SKM-1 treated with dmso at 0.1 percent for 144 hours (cell line): ENCODE data around the gene CYSLTR2.

Source experiments
- DNase-seq: peaks from one replicate; lab custom pipeline; 2025; ENCODE audit not compliant: unreplicated experiment; lab: John Stamatoyannopoulos, UW

CYSLTR2 gene, protein sequence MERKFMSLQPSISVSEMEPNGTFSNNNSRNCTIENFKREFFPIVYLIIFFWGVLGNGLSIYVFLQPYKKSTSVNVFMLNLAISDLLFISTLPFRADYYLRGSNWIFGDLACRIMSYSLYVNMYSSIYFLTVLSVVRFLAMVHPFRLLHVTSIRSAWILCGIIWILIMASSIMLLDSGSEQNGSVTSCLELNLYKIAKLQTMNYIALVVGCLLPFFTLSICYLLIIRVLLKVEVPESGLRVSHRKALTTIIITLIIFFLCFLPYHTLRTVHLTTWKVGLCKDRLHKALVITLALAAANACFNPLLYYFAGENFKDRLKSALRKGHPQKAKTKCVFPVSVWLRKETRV

DNA sequence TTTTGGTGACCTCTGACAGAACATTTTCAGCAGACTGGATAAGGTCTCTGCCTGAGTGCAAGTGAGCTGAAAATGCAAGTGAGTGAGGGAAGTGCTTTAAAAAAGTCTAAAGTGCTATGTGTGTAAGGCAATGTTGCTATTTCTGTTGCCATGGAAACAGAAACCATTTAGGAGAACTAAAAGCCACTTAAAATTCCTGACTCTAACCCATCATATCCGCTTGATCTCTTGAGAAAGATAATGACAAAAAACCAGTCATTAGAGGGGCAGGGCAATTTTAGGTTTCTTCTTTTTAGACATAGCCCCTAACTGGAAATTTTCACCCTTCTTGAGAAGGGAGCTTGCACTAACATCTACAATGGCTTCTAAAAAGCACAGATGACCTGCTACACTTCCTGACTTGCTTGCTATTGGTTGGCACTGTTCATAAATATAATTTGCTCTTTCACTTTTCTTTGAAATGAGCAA is at the start of gene CYSLTR2:
Gene CYSLTR2, plus strand, starts transcription at position 458 of the 468 bp plus-strand sequence. CDS start 52,889 bp downstream, outside the sequence.
- DNase-seq: peak; percentile 88

DNA sequence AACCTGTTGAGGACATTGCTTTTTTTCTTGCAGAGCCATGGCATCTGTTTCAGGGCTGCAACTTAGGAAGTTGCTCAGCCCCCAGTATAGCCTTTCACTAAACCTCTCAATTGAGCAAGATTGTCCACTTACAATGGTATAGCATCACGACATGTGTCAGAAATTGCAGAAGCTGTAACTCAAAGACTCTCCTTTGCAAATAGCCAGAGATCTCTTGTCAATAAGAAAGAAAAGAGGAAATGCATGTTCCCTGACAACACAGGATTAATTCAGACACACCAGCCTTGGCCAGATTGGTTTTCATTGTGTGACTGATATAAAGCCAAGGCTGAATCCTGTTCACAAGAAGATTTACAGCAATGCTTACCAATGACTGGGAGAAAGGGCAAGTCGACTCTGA is 38.7 kb upstream of the CYSLTR2 start:
- peak; percentile 90 for DNase-seq

DNA sequence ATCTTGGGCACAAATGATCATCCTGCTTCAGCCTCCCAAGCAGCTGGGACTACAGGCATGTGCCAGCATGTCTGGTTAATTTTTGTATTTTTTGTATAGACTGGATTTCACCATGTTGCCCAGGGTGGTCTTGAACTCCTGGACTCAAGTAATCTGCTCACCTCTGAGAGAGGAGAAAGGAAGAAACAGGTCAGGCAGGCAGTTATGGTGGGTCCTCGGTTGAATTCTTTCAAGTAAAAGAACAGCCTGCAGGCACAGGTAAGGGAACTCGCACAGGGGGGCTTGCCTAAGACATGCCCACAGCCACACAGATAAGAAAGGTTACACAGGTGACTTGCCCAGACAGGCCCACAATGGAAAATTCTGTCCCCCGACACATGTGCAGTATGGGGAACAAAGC is 34.8 kb upstream of the CYSLTR2 start:
- DNase-seq: no peak

DNA sequence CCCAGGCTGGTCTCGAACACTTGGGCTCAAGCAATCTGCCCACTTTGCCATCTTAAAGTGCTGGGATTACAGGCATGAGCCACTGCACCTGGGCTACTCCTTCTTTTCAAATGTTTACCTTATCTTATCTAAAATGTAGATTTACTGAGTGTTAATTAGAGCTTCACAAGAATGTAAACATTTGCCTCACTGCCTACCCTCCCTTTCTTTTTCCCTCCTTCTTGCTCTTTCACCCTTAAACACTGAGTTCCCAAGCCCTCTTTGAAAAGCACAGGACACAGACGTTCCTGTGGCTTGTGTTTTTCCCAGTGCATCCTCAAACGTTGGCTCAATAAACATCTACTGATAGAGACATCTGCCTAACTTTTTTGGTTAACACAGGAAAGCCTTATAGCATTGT is 32.7 kb upstream of the CYSLTR2 start:
- DNase-seq: no peak

DNA sequence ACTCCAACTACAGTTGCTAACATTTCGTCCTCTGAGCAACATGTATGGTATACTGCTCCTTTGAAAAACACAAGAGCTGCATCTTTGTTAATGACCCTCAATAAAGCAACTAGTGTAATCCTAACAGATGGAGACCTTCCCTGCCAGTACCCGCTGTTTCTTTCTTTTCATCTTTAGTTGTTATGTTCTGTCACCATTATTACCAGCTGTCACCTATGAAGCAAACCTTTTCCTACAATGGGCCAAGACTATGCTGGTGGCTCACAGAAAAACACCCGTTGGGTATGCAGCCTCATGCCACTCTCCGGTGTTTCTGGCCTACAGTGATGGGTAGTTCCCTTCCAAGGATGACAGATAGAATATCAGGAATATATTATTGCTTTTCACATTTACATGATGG is 29.7 kb upstream of the CYSLTR2 start:
- DNase-seq: no peak

DNA sequence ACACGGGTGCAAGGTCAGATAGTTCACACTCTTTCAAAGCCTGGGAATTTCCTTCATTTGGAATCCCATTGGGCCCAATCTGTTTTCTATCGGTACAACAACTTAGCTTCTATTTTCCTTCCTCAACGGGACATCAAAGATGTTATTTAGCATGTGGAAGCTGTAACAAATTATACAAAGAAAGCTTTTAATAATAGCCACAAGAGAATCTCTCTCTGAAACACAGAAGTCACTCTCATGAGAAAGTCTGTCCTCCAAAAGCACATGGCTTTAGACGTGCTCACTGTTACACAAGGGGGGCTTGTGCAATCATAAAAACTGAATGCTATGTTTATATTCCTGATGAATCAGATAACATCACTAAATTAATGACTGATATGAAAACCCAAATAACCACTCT is 28.9 kb upstream of the CYSLTR2 start:
- peak; percentile 3 for DNase-seq

DNA sequence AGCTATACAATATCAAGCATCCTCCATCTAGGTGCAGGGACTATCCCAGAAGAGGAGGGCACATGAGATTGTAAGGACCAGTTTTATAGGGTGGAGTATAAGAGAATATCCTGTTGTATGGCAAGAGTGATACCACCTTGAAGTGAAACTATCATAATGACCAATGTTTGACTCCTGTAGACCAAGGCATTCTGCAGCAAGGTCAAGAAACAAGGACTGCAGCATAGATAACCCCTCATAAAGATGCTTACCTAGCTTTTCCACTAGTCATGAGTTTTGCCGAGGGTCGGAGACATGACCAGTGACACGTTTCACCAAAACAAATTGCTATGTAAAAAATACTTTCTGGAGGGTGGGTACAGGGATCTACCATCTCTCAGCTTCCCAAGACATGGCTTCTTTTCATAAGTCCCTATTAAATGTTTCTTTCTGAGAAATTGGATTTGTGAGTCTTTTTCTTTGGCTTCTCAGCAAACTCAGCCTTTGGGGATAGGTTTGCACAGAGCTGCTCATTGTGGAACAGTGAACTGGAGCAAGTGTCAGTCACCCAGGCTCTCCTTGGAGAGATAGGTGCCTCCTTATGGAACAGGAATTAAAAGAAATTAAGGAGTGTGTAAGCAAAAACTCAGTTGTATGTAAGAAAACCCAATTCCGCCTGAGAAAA is 28.2 kb upstream of the CYSLTR2 start:
- DNase-seq: no peak

DNA sequence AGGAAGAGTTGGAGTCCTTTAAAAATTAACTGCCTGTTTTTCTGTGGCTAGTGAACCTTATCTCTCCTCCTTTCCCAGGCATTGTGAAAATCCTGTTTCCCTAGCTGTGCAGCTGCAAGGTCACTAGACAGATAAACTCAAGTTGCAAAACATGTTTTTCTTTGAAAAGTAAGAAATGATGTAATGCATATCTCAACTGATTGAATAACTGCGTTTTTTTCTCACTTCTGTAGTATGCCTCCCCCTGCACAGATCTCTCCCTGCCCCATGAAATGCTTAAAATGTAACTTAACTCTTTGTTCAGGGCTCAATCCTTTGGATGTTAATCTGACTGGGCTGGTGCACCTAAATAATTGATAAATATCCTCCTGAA is 27.7 kb upstream of the CYSLTR2 start:
- peak; percentile 72 for DNase-seq

DNA sequence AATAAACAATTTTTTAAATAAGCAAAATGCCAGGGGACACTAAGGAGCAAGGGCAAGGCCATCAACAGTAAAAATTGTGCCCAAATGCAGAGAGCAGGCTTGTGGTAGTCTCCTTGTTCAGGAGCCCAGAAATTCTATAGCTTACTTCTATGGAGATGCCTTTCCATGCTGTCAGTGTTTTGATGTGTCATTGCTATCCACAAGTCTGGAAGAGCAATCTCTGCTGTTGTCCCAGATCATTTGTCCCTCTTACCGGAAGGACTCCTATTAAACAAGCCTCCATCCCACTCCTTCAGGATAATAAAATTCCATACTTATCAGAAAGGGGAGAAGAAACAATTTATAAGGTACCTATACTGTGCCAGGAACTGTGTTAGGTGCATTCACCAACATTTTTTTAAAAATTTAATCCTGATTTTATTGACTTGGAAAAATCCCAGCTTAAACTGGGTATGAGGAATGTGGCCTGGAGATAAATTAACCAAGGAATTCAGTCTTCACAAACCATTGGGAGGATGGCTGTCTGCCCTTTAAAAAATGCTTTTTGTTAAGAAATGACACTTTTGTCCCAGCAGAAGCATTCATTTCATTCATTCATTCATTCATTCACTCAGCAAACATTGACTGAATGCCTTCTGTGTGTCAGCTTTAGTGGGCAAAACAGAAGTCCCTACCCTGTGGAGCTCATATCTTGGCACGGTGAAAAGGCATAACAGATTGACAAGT is 26.8 kb upstream of the CYSLTR2 start:
- DNase-seq: no peak

DNA sequence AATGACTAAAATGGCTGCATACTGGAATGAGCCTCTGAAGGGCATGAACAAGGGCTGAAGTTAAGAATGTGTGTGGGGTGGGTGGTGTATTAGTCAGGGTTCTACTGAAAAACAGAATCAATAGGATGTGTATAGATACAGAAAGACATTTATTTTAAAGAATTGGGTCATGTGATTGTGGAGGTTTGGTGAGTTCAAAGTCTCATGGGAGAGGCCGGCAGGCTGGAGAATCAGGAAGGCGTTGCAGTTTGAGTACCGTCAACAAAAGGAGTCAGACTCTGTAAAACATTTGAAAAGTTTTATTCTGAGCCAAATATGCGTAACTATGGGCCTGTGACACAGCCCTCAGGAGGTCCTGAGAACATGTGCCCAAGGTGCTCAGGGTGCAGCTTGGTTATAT is 24.5 kb upstream of the CYSLTR2 start:
- no peak for DNase-seq

DNA sequence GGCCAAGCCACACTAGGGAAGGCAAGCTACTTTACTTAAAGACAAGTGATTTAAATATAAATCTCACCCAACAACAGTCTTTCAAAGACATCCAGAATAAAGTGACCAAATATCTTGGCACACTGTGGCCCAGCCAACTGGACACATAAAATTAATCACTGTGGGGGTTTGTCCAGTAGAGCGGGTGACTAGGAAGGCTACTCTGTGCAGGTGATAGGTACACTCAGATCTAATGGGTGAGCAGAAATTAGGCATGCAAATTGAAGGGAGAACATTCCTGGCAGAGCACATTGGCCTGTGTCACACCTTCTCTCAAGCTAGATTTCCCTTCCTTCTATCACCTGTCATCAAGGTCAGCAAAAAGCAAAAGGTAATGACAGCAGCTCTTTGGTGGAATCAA is 23.4 kb upstream of the CYSLTR2 start:
- DNase-seq: no peak

DNA sequence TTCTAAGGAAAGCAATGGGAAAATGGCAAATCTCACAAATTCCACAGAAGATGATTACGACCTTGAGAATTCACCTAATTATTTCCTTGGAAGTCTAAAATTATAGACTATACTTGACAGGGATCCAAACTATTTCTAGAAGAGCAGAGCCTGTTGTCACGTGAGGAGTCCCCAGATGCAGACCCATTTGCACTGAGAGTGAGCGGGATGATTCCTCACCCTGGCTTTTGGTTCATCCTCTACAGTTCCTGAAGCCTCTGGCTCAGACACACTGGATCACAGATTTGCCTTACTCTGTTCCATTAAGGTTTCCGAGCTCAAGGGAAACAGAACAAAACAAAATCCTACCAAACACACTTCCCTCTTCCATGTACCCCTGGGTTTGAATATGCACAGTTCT is 23.0 kb upstream of the CYSLTR2 start:
- no peak for DNase-seq

DNA sequence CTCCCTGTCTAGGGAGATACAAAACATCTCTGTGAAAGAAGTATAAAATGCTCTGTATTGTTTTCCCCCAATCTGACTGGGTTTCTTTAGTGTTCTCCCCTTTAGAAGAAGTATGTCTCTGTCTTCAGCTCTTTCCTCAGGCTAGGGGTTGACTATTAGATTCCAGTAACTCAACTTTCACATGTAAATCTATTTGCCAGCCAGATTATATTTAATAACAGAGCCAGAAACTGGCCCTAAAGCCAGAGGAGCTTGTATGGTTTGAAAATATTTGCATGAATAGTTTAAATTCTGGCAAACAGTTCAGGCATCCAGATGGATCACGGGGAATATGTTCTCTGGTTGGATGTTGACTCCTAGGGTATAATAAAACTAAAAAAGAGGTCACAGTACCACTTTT is 22.3 kb upstream of the CYSLTR2 start:
- DNase-seq: no peak

DNA sequence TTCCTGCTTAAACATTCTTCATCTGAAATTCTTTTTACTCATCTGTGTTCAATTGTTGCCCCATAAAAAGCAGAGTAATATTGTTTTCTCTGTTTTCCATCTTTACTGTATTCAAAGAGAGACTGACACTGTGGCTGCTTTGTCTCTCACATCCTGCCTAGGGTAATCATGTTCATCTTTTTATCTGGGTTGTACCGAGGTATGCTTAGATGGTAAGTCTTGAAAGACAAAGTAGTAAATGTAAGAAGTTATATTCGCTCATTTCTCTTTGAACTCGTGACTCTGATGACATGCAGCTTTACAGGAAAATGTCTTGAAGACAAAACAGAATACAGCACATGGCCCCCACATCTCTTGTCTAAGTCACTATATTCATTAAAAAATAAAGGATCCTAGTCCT is 20.0 kb upstream of the CYSLTR2 start:
- DNase-seq: no peak

DNA sequence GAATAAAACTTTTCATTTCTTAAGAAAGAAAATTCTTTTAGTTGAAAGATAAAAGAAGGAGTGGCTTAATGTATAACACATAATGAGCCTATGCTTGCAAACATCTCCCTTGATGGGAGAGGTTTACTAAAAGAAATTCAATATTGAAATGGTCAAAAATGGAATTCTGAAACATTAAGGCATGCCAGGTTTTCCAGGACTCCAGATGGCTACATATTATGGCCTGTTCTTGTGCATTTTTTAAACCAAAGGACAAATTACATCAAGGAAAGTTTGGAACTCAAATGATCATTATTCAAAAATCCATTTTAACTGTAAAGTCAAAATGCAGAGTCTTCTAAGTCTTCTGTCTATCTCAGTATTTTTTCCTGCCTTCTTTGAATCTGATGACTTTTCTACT is 19.1 kb upstream of the CYSLTR2 start:
- DNase-seq: no peak

DNA sequence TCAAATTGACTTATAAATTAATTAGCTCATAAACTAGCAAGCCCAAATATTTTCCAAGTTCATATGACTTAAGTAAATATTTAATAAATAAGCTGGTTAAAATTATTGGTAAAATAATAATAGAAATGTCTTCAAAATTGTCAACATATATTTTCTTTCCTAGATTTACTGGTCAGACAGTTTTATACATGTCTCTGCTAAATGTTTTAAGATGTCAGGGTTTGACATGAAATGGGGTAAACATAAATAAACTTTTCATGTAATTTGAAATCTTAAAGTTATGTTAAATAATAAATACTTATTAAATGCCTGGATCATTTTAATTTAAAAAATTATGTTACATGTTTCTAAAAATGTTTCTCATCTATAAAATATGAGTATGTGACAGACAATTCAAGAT is 18.3 kb upstream of the CYSLTR2 start:
- DNase-seq: no peak

DNA sequence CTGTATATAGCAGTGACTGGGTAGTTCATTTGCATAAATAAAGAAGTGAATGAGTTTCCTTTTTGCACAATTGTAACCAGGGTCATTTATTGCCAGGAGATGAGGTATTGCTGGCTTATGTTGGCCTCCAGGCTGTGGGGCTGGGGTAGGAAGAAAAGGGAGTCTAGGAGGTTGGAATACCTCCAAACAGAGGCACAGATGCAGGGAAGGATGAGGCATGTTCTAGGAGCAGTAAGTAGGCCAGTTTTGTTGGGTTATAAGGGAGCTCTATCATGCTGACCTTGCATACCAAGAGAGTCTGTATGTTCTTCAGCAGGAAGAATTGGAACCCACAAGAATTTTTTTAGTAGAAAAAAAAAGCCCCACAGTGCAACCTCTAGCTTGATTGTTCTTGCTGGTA is 17.2 kb upstream of the CYSLTR2 start:
- no peak for DNase-seq

DNA sequence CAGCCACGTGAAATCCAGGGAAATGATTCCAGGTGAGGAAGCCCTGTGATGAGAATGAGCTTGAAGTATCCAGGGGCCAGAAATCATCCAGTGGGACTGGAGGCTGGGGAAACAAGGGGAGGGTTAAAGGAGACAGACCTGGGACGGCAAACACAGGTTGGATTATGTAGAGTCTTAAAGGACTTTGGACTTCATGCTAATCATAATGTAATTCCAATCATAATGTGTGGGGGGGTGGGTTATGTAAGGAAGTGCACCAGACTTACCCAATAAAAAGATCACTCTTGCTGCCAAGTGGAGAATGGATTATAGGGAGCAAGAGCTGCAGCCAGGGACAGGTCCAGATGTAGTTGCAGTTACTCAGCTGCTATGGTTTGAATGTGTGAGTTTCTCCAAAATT is 16.1 kb upstream of the CYSLTR2 start:
- no peak for DNase-seq

DNA sequence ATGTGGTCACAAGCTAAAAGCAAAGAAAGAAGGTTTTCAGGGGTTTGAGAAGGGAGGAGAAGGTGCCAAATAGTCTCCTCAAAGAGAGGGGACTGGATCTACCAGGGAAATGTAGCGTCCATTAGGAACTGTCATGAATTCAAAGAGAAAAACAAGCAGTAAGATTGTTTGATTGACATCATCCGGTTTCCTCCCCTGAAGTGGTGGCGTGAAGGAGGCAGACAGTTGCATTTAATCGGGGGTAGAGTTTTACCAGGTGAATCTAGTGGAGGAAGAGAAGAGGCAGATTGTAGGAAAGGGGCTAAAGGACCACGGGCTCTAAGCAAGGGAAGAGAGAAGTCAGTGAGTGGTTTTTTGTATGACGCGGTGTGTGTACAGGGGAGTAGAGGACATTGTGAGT is 13.0 kb upstream of the CYSLTR2 start:
- no peak for DNase-seq

DNA sequence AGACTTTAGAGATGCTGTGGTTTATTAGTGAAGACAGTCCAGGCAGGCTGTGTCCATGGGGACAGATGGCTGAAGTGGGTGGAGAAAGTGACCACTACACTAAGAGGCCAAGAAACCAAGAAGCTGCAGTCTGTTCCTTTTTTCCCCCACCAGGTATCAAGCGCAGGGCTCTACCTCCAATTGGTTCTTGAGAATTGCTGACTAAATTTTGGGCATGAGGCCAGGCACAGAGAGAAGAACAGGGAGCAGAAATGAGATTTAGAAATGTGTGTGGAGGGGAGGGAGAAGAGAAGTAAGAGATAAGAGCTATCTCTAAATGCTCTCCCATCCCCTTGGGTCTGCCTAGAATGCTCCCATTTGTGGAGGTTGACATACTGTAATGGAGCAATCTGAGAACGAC is 12.3 kb upstream of the CYSLTR2 start:
- DNase-seq: no peak

DNA sequence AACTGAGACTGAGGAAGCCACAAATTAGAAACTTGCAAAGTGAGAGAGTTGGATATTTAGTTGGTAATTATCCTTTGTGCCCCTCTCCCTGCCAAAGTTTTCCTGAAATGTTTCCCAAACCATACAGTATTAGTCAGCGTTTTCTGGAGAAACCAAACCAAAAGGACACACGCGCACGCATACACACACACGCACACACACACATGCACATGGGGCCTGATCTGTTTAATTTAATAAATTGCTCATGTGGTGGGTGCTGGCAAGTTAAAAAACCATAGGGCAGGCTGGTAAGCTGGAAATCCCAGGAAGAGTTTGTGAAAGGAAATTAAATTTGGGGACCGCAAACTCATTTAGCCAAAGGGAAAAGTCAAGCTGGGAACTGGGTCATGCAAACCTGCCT is 11.7 kb upstream of the CYSLTR2 start:
- no peak for DNase-seq

DNA sequence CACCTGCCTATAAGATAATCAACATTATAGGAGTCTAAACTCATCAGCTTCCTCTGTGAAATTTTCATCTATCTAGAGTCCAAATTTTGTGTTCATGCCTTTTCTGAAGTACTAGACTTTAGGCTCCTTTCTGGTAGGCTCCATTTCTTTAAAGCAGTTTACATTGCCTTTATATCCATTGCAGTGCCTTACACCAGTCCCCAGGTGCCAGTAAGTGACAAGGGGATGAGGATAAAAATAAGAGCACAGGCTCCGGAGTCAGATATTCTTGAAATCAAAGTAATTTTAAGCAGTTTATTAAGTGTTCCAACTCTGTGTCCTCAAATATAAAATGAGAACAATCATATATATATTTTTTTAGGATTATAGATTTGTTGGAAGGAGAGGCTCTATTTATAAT is 10.6 kb upstream of the CYSLTR2 start:
- no peak for DNase-seq
